Stimulated activated CD4-positive, alpha-beta T cell treated with anti-CD3 and anti-CD28 coated beads, TNF-alpha, amount 100 ng/mL, for 4 hours (primary cell): ENCODE measurements around the gene SPAG9.

Experiments used
- DNase-seq, 3 experiments: peaks; one replicate each; pipeline ENCODE4 v3.0.0-alpha.2; 2020; ENCODE audit warnings: low read depth in 3 of 3

The SPAG9 gene

GRCh38 chr17:50917418-50917743, 203.3 kb downstream of the SPAG9 start:
- no peak for DNase-seq

- DNase-seq: no peak
These were observed 203.8 kb downstream of the SPAG9 start for GRCh38 chr17:50916708-50917417.

- DNase-seq: no peak
These were observed 204.5 kb downstream of the SPAG9 start for GRCh38 chr17:50916026-50916707.

- no peak for DNase-seq
These were observed 206.1 kb downstream of the SPAG9 start for GRCh38 chr17:50914505-50915063.

- no peak for DNase-seq
These were observed 207.5 kb downstream of the SPAG9 start for GRCh38 chr17:50913120-50913519.
